Heart right ventricle (tissue), 16 donors: ENCODE results near the gene FRY. TPM values are rescaled to one million over a fixed set of nuclear protein-coding genes. Genes with fewer than 3 reads are reported as not detected.

Experiments used
- ATAC-seq, 8 donors: fragments of 200-7000 bp; cut with Tn5 transposase; one replicate each; pipeline ENCODE4 v1.9.1; 2020; ENCODE audit warnings: mild to moderate bottlenecking in 8 of 8, moderate library complexity in 8 of 8, moderate number of reproducible peaks in 1 of 8
- DNase-seq, 2 donors: peaks; one replicate each; pipeline ENCODE4 v3.0.0-alpha.2; 2020
- H3K27ac ChIP-seq, 10 donors: fragments of 200-600 bp; sonication (generic) in 2 of 10; one replicate each; pipeline versions ENCODE4 v1.5.0 to v1.8.0; 2020 to 2022; ENCODE audit warnings: mild to moderate bottlenecking in 3 of 10
- H3K27me3 ChIP-seq, 7 donors: fragments of 200-600 bp; one replicate each; pipeline ENCODE4 v1.8.0; 2021 to 2022; ENCODE audit warnings: mild to moderate bottlenecking in 2 of 7
- H3K36me3 ChIP-seq, 9 donors: fragments of 200-600 bp; sonication (generic) in 1 of 9; one replicate each; pipeline versions ENCODE4 v1.5.0 to v1.8.0; 2020 to 2022; ENCODE audit warnings: mild to moderate bottlenecking in 2 of 9
- H3K4me1 ChIP-seq, 9 donors: fragments of 200-600 bp; sonication (generic) in 1 of 9; one replicate each; pipeline versions ENCODE4 v1.5.0 to v1.8.0; 2020 to 2022; ENCODE audit warnings: mild to moderate bottlenecking in 4 of 9
- H3K4me3 ChIP-seq, 10 donors: fragments of 200-600 bp; sonication (generic) in 2 of 10; one replicate each; pipeline versions ENCODE4 v1.5.0 to v1.8.0; 2020 to 2022; ENCODE audit warnings: mild to moderate bottlenecking in 7 of 10, moderate library complexity in 2 of 10
- H3K9me3 ChIP-seq, 11 donors: fragments of 200-600 bp in 10 of 11; sonication (generic) in 2 of 11; one replicate each; pipeline versions ENCODE4 v1.5.0 to v1.8.0; 2013 to 2022; ENCODE audit warnings: mild to moderate bottlenecking in 2 of 11, control low read depth in 1 of 11, moderate library complexity in 1 of 11
- WGBS, 2 donors: extraction: QIAGEN DNeasy Blood & Tissue Kit; methylation state at CpG; one replicate each; pipeline ENCODE4 v1.1.7; 2013; ENCODE audit warnings: inconsistent platforms in 1 of 2; 5-methylcytosine and 5-hydroxymethylcytosine counted together
- intact Hi-C, 10 donors: fragments of 100-400 bp; cut with DNase I; formaldehyde crosslinking; loops; one replicate each; pipeline versions ENCODE4 v1.11.1 to v1.14.2; 2022
- polyA plus RNA-seq, 2 donors: library from polyadenylated mRNA; stranded (reverse); fragments of 200-250 nt; gene quantifications; one replicate each; pipeline ENCODE4 v1.2.3, GENCODE V29; 2013
- total RNA-seq, 10 donors: library from RNA; stranded (reverse); fragmentation: NEBNext Ultra II Directional in 3 of 10; extraction: Animal tissue kit (Norgen Biotek cat#: 25700) in 3 of 10; gene quantifications; one replicate each; pipeline versions ENCODE4 v1.2.1 to v1.2.4, GENCODE V29; 2021 to 2023
- TF ChIP-seq, protein P1 (sequence below), 9 donors: fragments of 200-600 bp; sonication (generic) in 2 of 9; IDR thresholded peaks; one replicate each; pipeline versions ENCODE4 v1.5.0 to v1.8.0; 2021 to 2022; ENCODE audit warnings: antibody characterized with exemption in 9 of 9, mild to moderate bottlenecking in 5 of 9, moderate library complexity in 1 of 9
- donor health status: Arrhythmogenic right ventricular cardiomyopathy.
- donor health status: ischemic (EF 13 %, LVEDD 7.1; RV severe dilation, severe dysfunction).
- donor health status: healthy with polysubstance abuse.
- donor health status: DM: no; HTN: yes; CAD: no.
- donor health status: DM: no; HTN: no; CAD: no.
- donor health status: ischemic (EF 25% LVEDD 6.9; RV normal size, moderate dysfunction).
- donor health status: ischemic (EF 25% LVEDD 5.7; RV mildly dilated, moderate dysfunction).
- donor health status: healthy.
- donor health status: DM: yes; HTN: yes; CAD: no.
- donor health status: Ischemic cardiomyopathy.
- donor health status: ischemic (EF 35%, LVEDD 5.7; RV mildly dilated, moderate dysfunction).
- donor health status: nonischemic (EF 11% LVEDD 7.7; RV severe dilation, severe dysfunction).
- donor health status: DM: yes; HTN: yes; CAD: no.
- donor health status: PGD.
- donor health status: ischemic (EF 29% LVEDD 5.4; RV normal size, mild dysfunction).
- donor health status: nonischemic (EF 23%, LVEDD 6.1; RV moderate dilation, normal function).

The FRY gene
- total and polyA plus RNA-seq, 12 donors, result 24.9 to 268 (median 207) TPM

DNA sequence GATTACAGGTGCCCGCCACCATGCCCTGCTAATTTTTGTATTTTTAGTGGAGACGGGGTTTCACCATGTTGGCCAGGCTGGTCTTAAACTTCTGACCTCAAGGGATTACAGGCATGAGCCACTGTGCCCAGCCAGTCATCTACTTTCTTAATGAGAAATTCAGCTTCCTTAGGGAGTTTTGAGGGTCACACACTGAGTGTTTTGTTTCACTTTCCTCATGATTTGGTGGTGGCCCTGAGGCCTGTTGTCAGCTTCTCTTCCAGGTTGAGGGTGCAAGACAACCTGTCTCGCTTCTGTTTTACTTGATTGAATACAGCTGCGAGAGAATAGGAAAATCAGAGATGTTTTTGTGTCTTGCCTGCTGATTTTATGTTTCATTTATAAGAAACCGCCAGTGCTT lies 9.9 kb downstream of the FRY start:
- Histone ChIP-seq H3K27me3 (no peaks in the 10 kb centered on the region), H3K9me3 (no peaks in the 10 kb centered on the region), H3K27ac (no peak overlapping the region), H3K36me3 (peaks cover 0 to 13% (median 0%) of the 10 kb centered on the region in 9 donors), H3K4me3 (no peak overlapping the region), H3K4me1 (peaks cover 0 to 61% (median 41%) of the 10 kb centered on the region in 9 donors)
- intact Hi-C loops, result loop anchor here in 1 of 10 donors (10.0 kb wide), 1 partner anchor 73 kb away; no protein-coding TSS in a partner anchor
- TF ChIP-seq, protein P1, sequence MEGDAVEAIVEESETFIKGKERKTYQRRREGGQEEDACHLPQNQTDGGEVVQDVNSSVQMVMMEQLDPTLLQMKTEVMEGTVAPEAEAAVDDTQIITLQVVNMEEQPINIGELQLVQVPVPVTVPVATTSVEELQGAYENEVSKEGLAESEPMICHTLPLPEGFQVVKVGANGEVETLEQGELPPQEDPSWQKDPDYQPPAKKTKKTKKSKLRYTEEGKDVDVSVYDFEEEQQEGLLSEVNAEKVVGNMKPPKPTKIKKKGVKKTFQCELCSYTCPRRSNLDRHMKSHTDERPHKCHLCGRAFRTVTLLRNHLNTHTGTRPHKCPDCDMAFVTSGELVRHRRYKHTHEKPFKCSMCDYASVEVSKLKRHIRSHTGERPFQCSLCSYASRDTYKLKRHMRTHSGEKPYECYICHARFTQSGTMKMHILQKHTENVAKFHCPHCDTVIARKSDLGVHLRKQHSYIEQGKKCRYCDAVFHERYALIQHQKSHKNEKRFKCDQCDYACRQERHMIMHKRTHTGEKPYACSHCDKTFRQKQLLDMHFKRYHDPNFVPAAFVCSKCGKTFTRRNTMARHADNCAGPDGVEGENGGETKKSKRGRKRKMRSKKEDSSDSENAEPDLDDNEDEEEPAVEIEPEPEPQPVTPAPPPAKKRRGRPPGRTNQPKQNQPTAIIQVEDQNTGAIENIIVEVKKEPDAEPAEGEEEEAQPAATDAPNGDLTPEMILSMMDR (IDR thresholded peaks at IDR 0.05), result no peak
- ATAC-seq (no peak), DNase-seq (no peak)
- WGBS, 2 donors, result 94 to 95% methylated on average over 5 of the region's 5 CpGs

DNA sequence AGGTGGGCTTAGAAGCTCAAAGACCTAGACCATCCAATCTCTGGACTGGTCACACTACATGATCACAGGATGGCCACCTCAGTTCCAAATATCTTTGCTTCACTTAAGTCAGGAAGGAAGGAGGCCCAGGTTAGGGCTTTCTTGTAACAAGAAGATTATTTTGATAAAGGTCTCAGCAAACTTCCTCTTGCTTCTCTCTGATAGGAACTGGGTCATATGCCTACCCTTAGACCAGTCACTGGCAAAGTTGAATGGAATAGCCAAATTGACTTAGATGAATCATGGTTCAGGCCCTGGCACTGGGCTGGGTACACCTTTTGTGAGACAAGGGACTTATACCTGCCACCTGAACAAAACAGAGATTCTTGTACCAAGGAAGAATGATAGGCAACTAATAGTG lies 11.0 kb downstream of the FRY start:
- ATAC-seq (no peak), DNase-seq (no peak)
- Histone ChIP-seq H3K4me1 (peaks cover 5 to 61% (median 39%) of the 10 kb centered on the region in 9 donors), H3K27ac (no peak overlapping the region), H3K9me3 (no peaks in the 10 kb centered on the region), H3K27me3 (no peaks in the 10 kb centered on the region), H3K36me3 (peaks cover 0 to 13% (median 0%) of the 10 kb centered on the region in 9 donors), H3K4me3 (no peak overlapping the region)
- TF ChIP-seq, protein P1 (IDR thresholded peaks at IDR 0.05), result no peak
- intact Hi-C loops, result loop anchor here in 1 of 10 donors (10.0 kb wide), 1 partner anchor 72 kb away; no protein-coding TSS in a partner anchor

- Histone ChIP-seq H3K27me3 (no peaks in the 10 kb centered on the region), H3K36me3 (peaks cover 0 to 2% (median 0%) of the 10 kb centered on the region in 9 donors), H3K9me3 (no peaks in the 10 kb centered on the region), H3K4me1 (peaks cover 6 to 64% (median 43%) of the 10 kb centered on the region in 9 donors), H3K27ac (no peak overlapping the region), H3K4me3 (no peak overlapping the region)
- WGBS, 2 donors, result 97 to 100% methylated on average over 1 of the region's 1 CpG
- intact Hi-C loops, result loop anchor here in 1 of 10 donors (10.0 kb wide), 1 partner anchor 70 kb away; no protein-coding TSS in a partner anchor
- no peak for DNase-seq
- TF ChIP-seq, protein P1 (IDR thresholded peaks at IDR 0.05), result no peak
- ATAC-seq, result no peak
These were observed 12.9 kb downstream of the FRY start for GRCh38 chr13:32044446-32044845.

GRCh38 chr13:32045537-32045936 lies 14.0 kb downstream of the FRY start:
- H3K4me1 ChIP-seq, result peaks cover 6 to 69% (median 45%) of the 10 kb centered on the region in 9 donors
- WGBS, 2 donors, result 95 to 100% methylated on average over 3 of the region's 3 CpGs
- intact Hi-C loops, result loop anchor here in 1 of 10 donors (10.0 kb wide), 1 partner anchor 69 kb away; no protein-coding TSS in a partner anchor
- H3K27me3 ChIP-seq, result no peaks in the 10 kb centered on the region
- H3K36me3 ChIP-seq, result no peaks in the 10 kb centered on the region
- DNase-seq, result no peak
- H3K9me3 ChIP-seq, result no peaks in the 10 kb centered on the region
- no peak overlapping the region for H3K4me3 ChIP-seq
- no peak for ATAC-seq
- TF ChIP-seq, protein P1 (IDR thresholded peaks at IDR 0.05), result no peak
- peak overlapping the region in 5 of 10 donors; percentile 38 to 71 (median 45) for H3K27ac ChIP-seq
